CD4-positive, alpha-beta T cell treated with Interleukin-4 for 1 hour (primary cell): ENCODE measurements around the gene DRAP1.
A peak's percentile ranks its signal among the peaks of the same experiment; 100 is the strongest.

Experiments used
- DNase-seq, 2 donors: peaks; one replicate each; pipeline ENCODE4 v3.0.0-alpha.2; 2020 to 2022

Gene DRAP1

DNA sequence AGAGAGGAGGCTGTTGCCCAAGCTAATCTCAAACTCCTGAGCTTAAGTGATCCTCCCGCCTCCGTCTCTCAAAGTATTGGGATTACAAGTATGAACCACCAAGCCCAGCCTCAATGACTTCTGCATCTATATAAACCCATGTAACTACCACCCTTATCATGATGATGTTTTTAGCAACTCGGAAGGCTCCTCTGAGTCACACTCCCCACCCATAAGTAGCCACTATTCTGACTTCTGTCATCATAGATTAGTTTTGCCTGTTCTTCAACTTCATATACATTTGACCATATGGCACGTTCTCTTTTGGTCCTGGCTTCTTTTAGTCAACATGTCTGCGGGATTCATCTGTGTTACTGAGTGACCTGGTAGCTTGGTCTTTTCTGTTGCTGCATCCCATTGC lies 12.6 kb upstream of the DRAP1 start:
- DNase-seq, result no peak

GRCh38 chr11:65907878-65908277 lies 11.3 kb upstream of the DRAP1 start:
- DNase-seq, result no peak

- no peak for DNase-seq
Observed at GRCh38 chr11:65911682-65912568, 7.3 kb upstream of the DRAP1 start.

DNA sequence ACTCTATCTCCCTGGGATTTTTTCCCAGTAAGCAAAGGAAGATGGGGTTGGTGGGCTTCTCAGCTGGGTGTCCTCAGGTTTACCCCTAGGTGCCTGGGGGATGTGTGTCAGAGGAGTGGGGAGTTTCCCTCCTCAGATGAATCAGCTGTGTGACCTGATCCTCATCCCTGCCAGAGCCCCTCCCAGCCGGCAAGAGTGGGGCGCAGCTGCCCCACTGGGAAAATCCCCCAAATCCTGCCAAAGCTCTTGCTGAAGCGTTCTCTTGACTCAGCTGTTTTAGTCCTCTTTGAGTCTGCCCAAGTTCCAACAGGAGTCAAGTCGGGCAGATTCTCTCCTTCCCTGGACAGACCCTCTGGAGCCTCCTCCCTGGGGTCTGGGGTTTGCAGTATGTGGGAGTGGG lies 6.4 kb upstream of the DRAP1 start:
- no peak for DNase-seq

DNA sequence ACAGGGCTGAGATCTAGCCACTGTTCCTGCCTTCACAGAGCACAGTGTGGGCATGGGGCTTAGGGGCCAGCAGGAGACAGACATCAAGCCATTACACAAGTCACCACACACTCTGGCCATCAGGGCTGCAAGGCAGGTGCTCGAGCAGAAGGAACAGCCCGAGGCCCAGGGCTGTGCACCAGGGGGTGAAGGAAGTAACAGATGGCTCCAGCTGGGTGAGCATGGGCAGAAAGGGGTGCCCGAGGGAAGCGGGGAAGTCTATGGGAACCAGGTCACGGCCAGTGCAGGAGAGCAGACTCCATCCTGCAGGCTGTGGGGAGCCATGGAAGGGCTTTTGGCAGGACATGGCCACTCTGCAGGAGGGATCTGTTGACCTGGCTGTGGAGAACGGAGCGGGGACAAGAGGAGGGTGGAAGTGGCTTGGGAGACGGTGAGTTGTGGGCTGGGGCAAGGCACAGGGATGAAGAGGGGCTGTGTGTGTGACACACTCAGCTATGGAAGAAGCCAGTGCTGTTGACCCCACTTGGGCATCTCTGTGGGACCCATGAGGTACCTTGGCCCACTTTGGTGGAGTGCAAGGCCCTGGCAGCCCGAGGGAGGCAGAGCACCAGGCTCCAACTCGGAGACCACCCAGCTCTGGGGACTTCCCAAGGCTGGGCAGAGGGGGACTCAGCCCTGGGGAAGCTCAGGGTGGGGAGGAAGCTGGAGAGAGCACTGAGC lies 4.0 kb upstream of the DRAP1 start:
- no peak for DNase-seq

GRCh38 chr11:65915821-65916251 lies 3.4 kb upstream of the DRAP1 start:
- DNase-seq, result peak in 1 of 2 donors; percentile 52

DNA sequence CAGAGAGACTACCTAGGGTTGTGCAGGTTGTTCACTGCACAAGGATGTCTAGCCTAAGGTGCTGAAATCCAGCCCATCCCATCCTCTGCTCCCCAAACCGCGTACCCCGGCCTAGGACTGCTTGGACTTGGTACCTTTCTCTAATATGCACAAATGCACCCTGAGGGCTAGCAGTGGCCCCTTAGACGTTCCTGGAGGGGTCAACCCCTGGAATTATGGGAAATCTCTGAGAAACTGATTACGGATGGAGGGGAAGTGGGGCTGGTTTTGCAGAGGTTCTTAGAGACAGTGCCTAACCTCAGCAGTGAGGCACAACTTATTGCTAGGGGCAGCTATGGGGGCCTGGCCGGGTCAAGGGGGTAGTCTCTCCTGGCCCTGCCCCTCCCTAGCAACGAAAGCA lies 2.8 kb upstream of the DRAP1 start:
- no peak for DNase-seq

GRCh38 chr11:65917077-65917433 lies 2.2 kb upstream of the DRAP1 start:
- DNase-seq, result no peak

GRCh38 chr11:65917434-65918210 lies 1.6 kb upstream of the DRAP1 start:
- no peak for DNase-seq

- no peak for DNase-seq
Observed at GRCh38 chr11:65918211-65919140, 750 bp upstream of the DRAP1 start, which contains the start of gene C11orf68. Gene C11orf68 (minus strand): TSS chr11:65919062. CDS start chr11:65919031, 31 bp downstream.

DNA sequence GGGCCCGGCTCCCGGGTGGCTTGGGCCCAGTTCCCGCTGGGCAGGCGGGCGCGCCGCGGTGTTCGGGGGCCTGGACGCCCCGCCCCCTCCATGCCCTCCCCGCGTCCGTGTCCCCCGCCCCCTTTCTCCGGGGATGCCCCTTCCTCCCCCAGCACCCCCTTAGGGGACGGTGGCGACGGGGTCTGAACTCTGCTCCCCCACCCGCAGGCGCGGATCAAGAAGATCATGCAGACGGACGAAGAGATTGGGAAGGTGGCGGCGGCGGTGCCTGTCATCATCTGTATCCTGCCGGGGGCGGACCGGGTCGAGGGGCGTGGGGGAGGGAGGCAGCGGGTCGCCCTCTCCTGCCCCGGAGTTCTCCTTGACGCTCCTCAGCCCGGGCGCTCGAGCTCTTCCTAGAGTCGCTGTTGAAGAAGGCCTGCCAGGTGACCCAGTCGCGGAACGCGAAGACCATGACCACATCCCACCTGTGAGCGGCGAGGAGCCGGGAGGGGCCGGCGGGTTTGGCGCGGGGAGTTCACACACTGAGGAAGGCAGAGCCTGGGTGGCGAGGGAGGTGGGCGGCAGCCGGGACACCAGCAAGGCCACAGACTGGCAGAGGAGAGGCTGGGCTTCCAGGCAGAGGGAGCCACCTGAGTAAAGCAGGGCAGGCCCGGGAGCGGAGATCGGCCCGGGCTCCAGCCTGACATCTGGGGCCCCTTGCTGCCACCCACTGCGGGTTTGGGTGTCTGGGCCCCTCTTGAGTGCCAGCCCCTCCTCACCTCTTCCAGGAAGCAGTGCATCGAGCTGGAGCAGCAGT lies 546 bp downstream of the DRAP1 start:
- DNase-seq, result peak; percentile 49 to 73

GRCh38 chr11:65920372-65920802 lies 1.2 kb downstream of the DRAP1 start:
- no peak for DNase-seq

- no peak for DNase-seq
Observed at GRCh38 chr11:65921033-65921555, 1.9 kb downstream of the DRAP1 start.

GRCh38 chr11:65921876-65922275 lies 2.6 kb downstream of the DRAP1 start:
- DNase-seq, result no peak

DNA sequence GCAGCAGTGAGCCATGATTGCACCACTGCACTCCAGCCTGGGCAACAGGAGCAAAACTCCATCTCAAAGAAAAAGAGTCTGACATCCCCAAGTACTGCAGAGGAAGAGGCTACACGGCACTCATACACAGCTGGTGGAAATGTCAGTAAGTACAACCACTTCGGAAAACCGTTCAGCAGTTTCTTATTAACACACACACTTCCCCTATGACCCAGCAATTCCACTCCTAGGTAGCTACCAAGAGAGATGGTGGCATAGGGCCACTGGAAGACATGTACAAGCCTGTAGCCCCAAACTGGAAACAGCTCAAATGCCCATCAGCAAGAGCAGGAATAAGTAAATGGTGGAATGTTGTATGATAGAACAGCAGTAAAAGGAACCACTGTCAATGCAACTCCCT lies 3.3 kb downstream of the DRAP1 start:
- no peak for DNase-seq

- DNase-seq, result no peak
Observed at GRCh38 chr11:65925397-65925796, 6.2 kb downstream of the DRAP1 start.

DNA sequence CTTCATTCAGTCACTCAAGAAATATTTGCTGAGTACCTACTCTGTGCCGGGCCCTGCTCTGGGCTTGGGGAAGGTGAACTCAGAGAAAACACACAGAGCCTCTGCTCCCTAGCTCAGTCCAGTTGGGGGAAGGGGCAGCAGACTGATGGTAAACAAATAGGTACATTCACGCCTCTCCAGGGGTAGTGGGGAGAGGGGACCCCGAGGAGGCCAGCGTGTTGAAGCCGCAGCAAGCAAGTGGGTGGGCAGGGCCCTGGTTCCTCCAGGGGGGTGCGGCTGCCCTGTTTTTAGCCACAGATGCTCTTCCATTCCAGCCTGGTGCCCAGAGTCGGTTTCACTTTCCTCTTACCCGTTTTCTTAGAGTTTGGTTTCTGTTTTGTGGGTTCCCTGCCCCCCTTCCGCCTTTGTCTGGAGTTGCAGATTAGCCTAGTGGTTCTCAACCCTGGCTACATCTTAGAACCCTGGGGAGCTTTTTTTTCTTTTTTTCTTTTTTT lies 8.7 kb downstream of the DRAP1 start:
- DNase-seq, result peak; percentile 84 to 89

DNA sequence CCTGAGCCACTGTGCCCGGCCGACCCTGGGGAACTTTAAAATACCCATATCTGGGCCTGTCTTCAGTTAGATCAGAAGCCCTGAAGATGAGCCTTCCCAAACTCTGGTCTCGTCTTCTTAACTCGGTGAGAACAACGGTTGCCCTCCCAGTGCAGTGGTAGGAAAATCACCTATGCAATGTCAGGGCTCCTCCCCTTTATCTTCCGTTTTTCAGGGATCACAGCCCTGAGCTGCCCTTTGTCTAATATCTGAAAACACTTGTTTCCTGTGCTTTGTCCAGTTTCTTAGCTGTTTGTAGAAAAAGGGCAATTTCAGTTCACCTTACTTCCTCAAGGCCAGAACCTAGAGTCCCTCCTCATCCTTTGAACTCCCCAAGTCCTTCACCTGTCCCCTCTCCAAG lies 9.4 kb downstream of the DRAP1 start:
- no peak for DNase-seq

DNA sequence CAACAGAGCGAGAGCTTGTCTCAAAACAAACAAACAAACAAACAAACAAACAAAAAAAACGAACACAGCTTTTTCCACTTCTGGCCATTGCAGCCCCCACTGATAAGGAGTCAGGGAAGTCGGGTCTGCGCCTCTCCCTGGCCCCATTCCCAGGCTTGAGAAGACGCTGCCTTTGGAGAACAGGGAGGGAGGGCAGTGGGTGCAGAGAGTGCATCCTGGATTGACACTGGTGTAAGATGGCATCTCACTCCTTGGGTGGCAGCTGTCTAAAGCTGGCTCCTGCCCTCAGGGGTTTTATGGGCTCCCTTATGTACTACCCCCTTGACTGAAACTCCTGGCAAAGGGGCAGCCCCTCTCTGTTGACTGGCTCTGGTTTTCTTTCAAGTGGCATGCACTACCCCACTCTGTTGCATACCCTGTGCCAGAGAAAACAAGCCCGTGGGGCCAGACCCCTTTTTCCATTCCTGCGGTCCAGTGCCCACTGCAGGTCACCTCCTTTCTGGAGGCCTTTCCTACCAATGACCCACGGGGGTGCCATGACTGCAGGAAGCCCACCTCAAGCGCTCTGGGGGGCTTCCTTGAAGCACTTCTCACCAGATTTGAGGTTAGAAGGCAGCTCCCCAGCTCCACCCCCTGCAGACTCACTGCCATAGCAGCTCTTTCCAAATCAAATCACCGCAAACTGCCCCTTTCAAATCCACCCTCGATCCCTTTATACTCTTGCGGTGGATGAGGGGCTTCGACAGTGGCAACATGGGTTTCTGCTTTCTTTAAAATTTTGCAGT lies 12.7 kb downstream of the DRAP1 start:
- no peak for DNase-seq

DNA sequence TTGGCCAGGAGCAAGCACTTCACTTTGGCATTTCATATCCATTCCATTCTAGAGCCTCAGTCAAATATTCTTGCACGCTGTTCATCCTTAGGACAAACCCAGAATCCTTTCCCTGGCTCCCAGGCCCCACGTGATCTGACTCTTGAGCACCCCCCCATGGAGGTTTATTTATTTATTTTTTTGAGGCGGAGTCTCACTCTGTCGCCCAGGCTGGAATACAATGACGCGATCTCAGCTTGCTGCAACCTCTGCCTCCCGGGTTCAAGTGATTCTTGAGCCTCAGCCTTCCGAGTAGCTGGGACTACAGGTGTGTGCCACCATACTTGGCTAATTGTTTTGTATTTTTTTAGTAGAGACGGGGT lies 13.3 kb downstream of the DRAP1 start:
- no peak for DNase-seq
